ENCODE data around the gene ENPP5. TPM values are rescaled to one million over a fixed set of nuclear protein-coding genes. Genes with fewer than 3 reads are reported as not detected.

ENPP5 gene
- total and polyA plus RNA-seq, 2 donors (not counting 1 experiment from before 2014, with no cell fraction given): 1.4 to 2.5 TPM

- Histone ChIP-seq H3K79me2 (ENCODE audit: control insufficient read depth, insufficient read depth, low read length) (no peaks in the 10 kb centered on the region), H3K4me2 (ENCODE audit: extremely low read depth, insufficient read depth, low read length) (no peak overlapping the region), H3K4me3 (replicated peaks in 1 of 4; ENCODE audit: control extremely low read depth in 1 of 4, insufficient read depth in 1 of 4, low read depth in 3 of 4, low read length in 4 of 4) (no peak overlapping the region), H3K27me3 (ENCODE audit: control insufficient read depth, insufficient read depth, low read length) (no peaks in the 10 kb centered on the region), H3K9me3 (ENCODE audit: control insufficient read depth, insufficient read depth, low read depth, low read length) (no peaks in the 10 kb centered on the region), H2AFZ (ENCODE audit: low read length) (no peak overlapping the region), H4K20me1 (ENCODE audit: control insufficient read depth, extremely low read depth, insufficient read depth, low read length) (no peaks in the 10 kb centered on the region), H3K36me3 (ENCODE audit: control insufficient read depth, insufficient read depth, low read length) (no peaks in the 10 kb centered on the region), H3K9ac (ENCODE audit: insufficient read depth, low read length) (no peak overlapping the region), H3K27ac (ENCODE audit: insufficient read depth, low read length) (no peak overlapping the region), H3K4me1 (ENCODE audit: control insufficient read depth, extremely low read depth, insufficient read depth, low read length) (peaks cover 9% of the 10 kb centered on the region)
- peak; percentile 10 to 31 for DNase-seq (ENCODE audit: low read depth in 2 of 2)
- TF ChIP-seq CTCF (conservative IDR thresholded peaks at IDR 0.05 in 1 of 2, IDR thresholded peaks at IDR 0.05 in 1 of 2; ENCODE audit: low read depth in 1 of 2, low read length in 2 of 2): no peak
- no peak for TF ChIP-seq EZH2 (IDR thresholded peaks at IDR 0.05; ENCODE audit: low read length, missing control alignments)
These were observed 15.8 kb upstream of the ENPP5 start for GRCh38 chr6:46186583-46186982.

- no peak overlapping the region for H2AFZ ChIP-seq (ENCODE audit: low read length)
- DNase-seq (ENCODE audit: low read depth in 2 of 2): peak; percentile 69 to 92
- H3K27me3 ChIP-seq (ENCODE audit: control insufficient read depth, insufficient read depth, low read length): no peaks in the 10 kb centered on the region
- H3K4me2 ChIP-seq (ENCODE audit: extremely low read depth, insufficient read depth, low read length): peak overlapping the region; percentile 59
- no peaks in the 10 kb centered on the region for H3K79me2 ChIP-seq (ENCODE audit: control insufficient read depth, insufficient read depth, low read length)
- H3K4me3 ChIP-seq (replicated peaks in 1 of 4; ENCODE audit: control extremely low read depth in 1 of 4, insufficient read depth in 1 of 4, low read depth in 3 of 4, low read length in 4 of 4): no peak overlapping the region
- H4K20me1 ChIP-seq (ENCODE audit: control insufficient read depth, extremely low read depth, insufficient read depth, low read length): no peaks in the 10 kb centered on the region
- TF ChIP-seq CTCF (conservative IDR thresholded peaks at IDR 0.05 in 1 of 2, IDR thresholded peaks at IDR 0.05 in 1 of 2; ENCODE audit: low read depth in 1 of 2, low read length in 2 of 2): peak in 1 of 2 donors; percentile 18
- no peak for TF ChIP-seq EZH2 (IDR thresholded peaks at IDR 0.05; ENCODE audit: low read length, missing control alignments)
- peaks cover 7% of the 10 kb centered on the region for H3K4me1 ChIP-seq (ENCODE audit: control insufficient read depth, extremely low read depth, insufficient read depth, low read length)
- H3K9me3 ChIP-seq (ENCODE audit: control insufficient read depth, insufficient read depth, low read depth, low read length): no peaks in the 10 kb centered on the region
- H3K27ac ChIP-seq (ENCODE audit: insufficient read depth, low read length): no peak overlapping the region
- H3K9ac ChIP-seq (ENCODE audit: insufficient read depth, low read length): no peak overlapping the region
- no peaks in the 10 kb centered on the region for H3K36me3 ChIP-seq (ENCODE audit: control insufficient read depth, insufficient read depth, low read length)
These were observed 13.3 kb upstream of the ENPP5 start for GRCh38 chr6:46184114-46184513.

- Histone ChIP-seq H3K4me2 (ENCODE audit: extremely low read depth, insufficient read depth, low read length) (no peak overlapping the region), H3K27ac (ENCODE audit: insufficient read depth, low read length) (no peak overlapping the region), H3K9me3 (ENCODE audit: control insufficient read depth, insufficient read depth, low read depth, low read length) (no peaks in the 10 kb centered on the region), H4K20me1 (ENCODE audit: control insufficient read depth, extremely low read depth, insufficient read depth, low read length) (no peaks in the 10 kb centered on the region), H2AFZ (ENCODE audit: low read length) (no peak overlapping the region), H3K4me1 (ENCODE audit: control insufficient read depth, extremely low read depth, insufficient read depth, low read length) (no peaks in the 10 kb centered on the region), H3K9ac (ENCODE audit: insufficient read depth, low read length) (no peak overlapping the region), H3K27me3 (ENCODE audit: control insufficient read depth, insufficient read depth, low read length) (no peaks in the 10 kb centered on the region), H3K79me2 (ENCODE audit: control insufficient read depth, insufficient read depth, low read length) (no peaks in the 10 kb centered on the region), H3K36me3 (ENCODE audit: control insufficient read depth, insufficient read depth, low read length) (no peaks in the 10 kb centered on the region), H3K4me3 (replicated peaks in 1 of 4; ENCODE audit: control extremely low read depth in 1 of 4, insufficient read depth in 1 of 4, low read depth in 3 of 4, low read length in 4 of 4) (no peak overlapping the region)
- TF ChIP-seq EZH2 (IDR thresholded peaks at IDR 0.05; ENCODE audit: low read length, missing control alignments) (no peak), CTCF (conservative IDR thresholded peaks at IDR 0.05 in 1 of 2, IDR thresholded peaks at IDR 0.05 in 1 of 2; ENCODE audit: low read depth in 1 of 2, low read length in 2 of 2) (no peak)
- DNase-seq (ENCODE audit: low read depth in 2 of 2): no peak
These were observed 5.2 kb upstream of the ENPP5 start for GRCh38 chr6:46175976-46176375.

Measured in fibroblast of lung (primary cell).